ENCODE results near the gene KDM3B.
"Not testable (repeated sequence)": the region's sequence is repeated elsewhere in the genome, so short reads cannot be mapped to it uniquely, and the experiment has no call there.

DNA sequence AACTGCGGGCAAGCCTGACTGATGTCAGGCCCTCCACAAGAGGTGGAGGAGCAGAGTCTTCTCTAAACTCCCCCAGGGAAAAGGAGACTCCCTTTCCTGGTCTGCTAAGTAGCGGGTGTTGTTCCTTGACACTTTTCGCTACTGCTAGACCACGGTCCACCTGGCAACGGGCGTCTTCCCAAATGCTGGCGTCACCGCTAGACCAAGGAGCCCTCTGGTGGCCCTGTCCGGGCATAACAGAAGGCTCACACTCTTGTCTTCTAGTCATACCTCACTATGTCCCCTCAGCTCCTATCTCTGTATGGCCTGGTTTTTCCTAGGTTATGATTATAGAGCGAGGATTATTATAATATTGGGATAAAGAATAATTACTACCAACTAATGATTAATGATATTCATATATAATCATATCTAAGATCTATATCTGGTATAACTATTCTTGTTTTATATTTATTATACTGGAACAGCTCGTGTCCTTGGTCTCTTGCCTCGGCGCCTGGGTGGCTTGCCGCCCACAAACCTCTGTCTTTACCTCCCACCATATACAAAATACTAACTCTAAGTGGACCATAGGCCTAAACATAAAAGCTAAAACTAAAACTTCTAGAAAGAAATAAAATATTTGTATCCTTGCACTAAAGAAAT, 58.6 kb downstream of the KDM3B start:
- TF ChIP-seq POLR2A (IDR thresholded peaks at IDR 0.05) = not testable (repeated sequence)
- TF ChIP-seq, protein P1, sequence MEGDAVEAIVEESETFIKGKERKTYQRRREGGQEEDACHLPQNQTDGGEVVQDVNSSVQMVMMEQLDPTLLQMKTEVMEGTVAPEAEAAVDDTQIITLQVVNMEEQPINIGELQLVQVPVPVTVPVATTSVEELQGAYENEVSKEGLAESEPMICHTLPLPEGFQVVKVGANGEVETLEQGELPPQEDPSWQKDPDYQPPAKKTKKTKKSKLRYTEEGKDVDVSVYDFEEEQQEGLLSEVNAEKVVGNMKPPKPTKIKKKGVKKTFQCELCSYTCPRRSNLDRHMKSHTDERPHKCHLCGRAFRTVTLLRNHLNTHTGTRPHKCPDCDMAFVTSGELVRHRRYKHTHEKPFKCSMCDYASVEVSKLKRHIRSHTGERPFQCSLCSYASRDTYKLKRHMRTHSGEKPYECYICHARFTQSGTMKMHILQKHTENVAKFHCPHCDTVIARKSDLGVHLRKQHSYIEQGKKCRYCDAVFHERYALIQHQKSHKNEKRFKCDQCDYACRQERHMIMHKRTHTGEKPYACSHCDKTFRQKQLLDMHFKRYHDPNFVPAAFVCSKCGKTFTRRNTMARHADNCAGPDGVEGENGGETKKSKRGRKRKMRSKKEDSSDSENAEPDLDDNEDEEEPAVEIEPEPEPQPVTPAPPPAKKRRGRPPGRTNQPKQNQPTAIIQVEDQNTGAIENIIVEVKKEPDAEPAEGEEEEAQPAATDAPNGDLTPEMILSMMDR (IDR thresholded peaks at IDR 0.05) = peak in 4 of 6 experiments; percentile 43 to 55 (median 52)

Measured in thyroid gland (tissue), 4 donors.